GM08714 (cell line): Measurements from ENCODE around the gene PRORP.
"Not testable (repeated sequence)": the region's sequence is repeated elsewhere in the genome, so short reads cannot be mapped to it uniquely, and the experiment has no call there.

Experiments used
- H3K4me3 ChIP-seq: fragments of 200-500 bp; sonication (Bioruptor generic); 2 replicates; pipeline ENCODE4 v1.5.1; 2014; ENCODE audit warnings: mild to moderate bottlenecking, low read length, inconsistent platforms
- ZNF274 ChIP-seq: IDR thresholded peaks from 2 replicates; pipeline ENCODE4 v1.6.1; 2012; ENCODE audit warnings: mild to moderate bottlenecking, low read depth, low read length

The PRORP gene

GRCh38 chr14:35121026-35121886, 1.1 kb upstream of the PRORP start:
- TF ChIP-seq ZNF274, result no peak

DNA sequence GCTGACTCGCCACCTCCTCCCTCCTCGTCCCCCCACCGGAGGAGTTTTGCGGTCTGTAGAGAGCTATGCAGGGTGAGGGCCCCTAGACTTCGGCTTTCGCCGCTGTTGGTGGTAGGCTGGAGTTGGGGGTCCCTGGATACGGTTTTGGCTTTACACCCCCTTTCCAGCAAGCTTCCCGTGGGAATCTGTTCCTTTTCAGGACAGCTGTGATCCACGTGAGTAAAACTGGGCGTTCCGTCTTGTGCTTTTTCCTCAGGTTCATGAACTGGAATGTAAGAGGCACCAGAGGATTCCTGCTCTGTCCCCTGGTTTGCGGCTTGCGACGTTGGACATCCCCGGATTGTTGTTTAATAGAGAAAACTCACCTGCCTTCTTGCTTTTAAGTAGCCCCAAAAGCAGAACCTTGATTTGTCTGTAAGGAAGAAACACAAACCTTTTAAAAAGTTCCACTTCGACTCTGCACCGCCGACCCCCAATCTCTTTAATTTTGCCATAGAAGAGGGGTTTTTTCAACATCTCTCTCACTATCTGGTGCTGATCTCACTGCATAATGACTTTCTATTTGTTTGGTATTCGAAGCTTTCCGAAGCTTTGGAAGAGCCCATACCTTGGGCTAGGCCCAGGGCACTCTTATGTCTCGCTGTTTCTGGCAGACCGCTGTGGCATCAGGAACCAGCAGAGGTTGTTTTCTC, 490 bp downstream of the PRORP start:
- no peak for TF ChIP-seq ZNF274
- peak overlapping the region; percentile 91 for H3K4me3 ChIP-seq

More at GRCh38 chr14:35121026-35121886, 1.1 kb upstream of the PRORP start:
- H3K4me3 ChIP-seq, result peak overlapping the region; percentile 91

- H3K4me3 ChIP-seq, result peak overlapping the region; percentile 91
- TF ChIP-seq ZNF274, result no peak
These were observed 994 bp downstream of the PRORP start for GRCh38 chr14:35123388-35123703.

DNA sequence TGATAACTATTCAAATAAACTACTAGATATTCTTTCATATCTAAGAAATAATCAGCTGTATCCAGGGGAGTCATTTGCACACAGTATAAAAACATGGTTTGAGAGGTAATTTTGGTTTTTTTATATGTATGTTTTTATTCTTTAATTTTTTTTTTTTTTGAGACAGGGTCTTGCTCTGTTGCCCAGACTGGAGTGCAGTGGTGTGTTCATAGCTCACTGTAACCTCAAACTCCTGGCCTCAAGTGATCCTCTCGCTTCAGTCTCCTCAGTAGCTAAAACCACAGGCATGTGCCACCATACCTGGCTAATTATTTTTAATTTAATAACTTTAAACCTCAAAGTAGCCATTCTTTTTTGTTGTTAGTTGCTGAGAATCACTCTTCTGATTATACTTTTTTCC, 1.8 kb downstream of the PRORP start:
- TF ChIP-seq ZNF274, result no peak
- no peak overlapping the region; the same call in 1 of the 2 replicates for H3K4me3 ChIP-seq

DNA sequence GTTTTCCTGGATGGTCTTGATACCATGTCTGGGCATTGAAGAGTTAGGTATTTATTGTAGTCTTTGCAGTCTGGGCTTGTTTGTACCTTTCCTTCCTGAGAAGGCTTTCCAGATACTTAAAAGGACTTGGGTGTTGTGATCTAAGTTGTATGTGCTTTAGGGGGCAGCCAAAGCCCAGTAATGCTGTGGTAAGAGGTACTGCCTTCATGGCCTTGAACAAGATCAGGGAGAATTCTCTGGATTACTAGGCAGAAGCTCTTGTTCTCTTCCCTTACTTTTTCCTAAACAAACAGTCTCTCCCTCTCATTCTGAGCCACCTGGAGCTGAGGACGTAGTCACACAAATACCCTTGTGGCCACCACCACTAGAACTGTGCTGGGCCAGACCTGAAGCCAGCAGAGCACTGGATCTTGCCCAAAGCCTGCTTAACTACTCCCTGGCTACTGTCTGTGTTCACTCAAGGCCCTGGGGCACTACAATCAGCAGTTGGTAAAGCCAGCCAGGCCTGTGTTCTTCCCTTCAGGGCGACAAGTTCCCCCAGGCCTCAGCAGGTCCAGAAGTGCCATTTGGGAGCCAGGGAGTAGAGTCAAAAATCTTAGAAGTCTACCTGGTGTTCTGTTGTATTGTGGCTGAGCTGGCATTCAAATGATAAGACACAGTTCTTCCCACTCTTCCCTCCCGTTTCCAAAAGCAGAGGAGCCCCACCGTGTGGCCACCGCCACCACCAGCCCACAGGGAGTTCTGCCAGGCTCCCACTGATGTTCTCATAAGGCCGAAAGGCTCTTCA, 11.4 kb downstream of the PRORP start:
- H3K4me3 ChIP-seq, result no peak overlapping the region
- TF ChIP-seq ZNF274, result no peak

GRCh38 chr14:35134329-35135123, 12.2 kb downstream of the PRORP start:
- H3K4me3 ChIP-seq, result no peak overlapping the region
- TF ChIP-seq ZNF274, result no peak

DNA sequence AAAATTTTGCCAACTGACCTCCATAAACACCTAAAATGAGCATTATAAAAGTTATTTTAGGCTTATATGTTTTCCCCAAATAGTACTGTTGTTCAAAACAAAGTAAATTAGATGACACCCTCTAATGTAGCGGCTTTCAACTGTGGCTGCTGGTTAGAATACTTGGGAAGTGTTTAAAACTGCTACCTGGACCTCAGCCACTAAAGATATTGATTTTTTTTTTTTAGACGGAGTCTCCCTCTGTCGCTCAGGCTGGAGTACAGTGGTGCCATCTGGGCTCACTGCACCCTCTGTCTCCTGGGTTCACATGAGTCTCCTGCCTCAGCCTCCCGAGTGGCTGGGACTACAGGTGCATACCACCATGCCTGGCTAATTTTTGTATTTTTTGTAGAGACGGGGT, 16.2 kb downstream of the PRORP start:
- no peak overlapping the region for H3K4me3 ChIP-seq
- no peak for TF ChIP-seq ZNF274

DNA sequence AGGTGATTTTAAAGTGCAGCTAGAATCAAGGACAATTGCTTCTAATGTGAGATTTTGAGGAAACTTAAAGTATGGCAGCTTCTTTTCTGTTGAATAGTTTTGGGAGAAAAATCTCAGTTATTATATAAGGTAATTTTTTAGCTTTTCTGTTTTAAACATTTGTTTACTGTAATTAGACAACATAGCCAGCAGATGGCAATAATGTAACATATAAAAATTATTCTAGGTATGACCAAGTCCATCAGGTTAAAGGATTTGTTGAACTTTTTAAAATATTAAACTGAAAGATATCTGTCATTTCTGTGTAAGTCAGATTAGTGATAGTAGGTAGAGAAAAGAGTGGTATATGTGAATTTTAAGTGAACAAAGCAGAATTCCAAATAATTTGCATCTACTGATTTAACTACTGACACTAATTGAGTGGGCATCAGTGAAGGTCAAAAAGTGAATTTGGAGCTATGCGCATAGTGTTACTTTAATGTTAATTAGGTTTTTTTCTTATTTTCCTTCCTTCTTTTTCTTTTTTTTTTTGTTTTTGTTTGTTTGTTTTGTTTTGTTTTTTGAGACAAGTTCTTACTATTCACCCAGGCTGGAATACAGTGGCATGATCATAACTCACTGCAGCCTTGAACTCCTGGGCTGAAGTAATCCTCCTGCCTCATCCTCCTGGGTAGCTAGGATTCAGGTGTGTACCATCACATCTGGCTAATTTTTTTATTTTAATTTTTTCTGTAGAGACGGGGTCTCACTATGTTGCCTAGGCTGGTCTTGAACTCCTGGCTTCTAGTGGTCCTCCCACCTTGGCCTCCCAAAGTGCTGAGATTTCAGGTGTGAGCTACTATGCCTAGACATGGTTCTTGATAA, 18.6 kb downstream of the PRORP start:
- no peak overlapping the region for H3K4me3 ChIP-seq
- TF ChIP-seq ZNF274, result no peak

GRCh38 chr14:35144029-35144428, 21.7 kb downstream of the PRORP start:
- TF ChIP-seq ZNF274, result no peak
- no peak overlapping the region for H3K4me3 ChIP-seq

DNA sequence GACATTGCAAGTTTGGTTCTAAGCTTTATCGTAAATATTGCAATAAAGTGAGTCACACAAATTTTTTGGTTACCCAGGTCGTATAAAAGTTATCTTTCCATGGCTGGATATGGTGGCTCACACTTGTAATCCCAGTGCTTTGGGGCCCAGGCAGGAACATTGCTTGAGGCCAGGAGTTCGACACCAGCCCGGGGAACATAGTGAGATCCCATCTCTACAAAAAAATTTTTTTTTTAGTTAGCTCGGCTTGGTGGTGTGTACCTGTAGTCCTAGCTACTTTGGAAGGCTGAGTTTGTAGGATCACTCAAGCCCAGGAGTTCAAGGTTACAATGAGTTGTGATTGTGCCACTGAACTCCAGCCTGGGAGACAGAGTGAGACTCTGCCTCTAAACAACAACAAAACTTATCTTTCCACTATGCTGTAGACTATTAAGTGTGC, 24.4 kb downstream of the PRORP start:
- no peak for TF ChIP-seq ZNF274
- no peak overlapping the region for H3K4me3 ChIP-seq

DNA sequence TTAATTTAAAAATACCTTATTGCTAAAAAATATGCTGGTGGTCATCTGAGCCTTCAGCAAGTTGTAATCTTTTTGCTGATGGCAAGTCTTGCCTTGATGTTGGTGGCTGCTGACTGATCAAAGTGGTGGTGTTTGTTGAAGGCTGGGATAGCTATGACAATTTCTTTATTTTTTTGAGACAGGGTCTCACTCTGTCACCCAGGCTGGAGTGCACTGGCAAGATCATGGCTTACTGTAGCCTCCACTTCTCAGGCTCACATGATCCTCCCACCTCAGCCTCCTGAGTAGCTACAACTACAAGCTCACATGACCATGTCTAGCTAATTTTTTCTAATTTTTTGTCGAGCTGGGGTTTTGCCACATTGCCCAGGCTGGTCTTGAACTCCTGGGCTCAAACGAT, 24.8 kb downstream of the PRORP start:
- TF ChIP-seq ZNF274, result no peak

GRCh38 chr14:35147711-35148110, 25.4 kb downstream of the PRORP start:
- H3K4me3 ChIP-seq, result no peak overlapping the region
- no peak for TF ChIP-seq ZNF274

More for the DNA sequence above, 24.8 kb downstream of the PRORP start:
- H3K4me3 ChIP-seq, result no peak overlapping the region

DNA sequence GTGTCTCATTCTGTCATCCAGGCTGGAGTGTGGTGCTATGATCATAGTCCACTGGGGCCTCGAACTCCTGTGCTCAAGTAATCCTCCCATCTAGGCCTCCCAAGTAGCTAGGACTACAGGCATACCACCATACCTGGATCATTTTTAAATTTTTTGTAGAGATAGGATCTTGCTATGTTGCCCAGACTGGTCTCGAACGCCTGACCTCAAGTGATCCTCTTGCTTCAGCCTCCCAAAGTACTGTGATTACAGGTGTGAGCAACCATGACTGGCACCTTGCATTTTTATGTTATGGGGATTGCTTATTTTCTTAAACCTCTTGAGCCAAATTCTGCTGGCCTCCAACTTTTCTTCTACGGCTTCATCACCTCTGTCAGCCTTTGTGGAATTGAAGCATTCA, 26.9 kb downstream of the PRORP start:
- no peak for TF ChIP-seq ZNF274

GRCh38 chr14:35152531-35152930, 30.2 kb downstream of the PRORP start:
- H3K4me3 ChIP-seq, result not testable (repeated sequence)

More for the DNA sequence above, 26.9 kb downstream of the PRORP start:
- H3K4me3 ChIP-seq, result no peak overlapping the region
